NCI-H1417 treated with DMSO at 0.1 percent for 48 hours (cell line): ENCODE results near the gene CEP120.
"Not testable (repeated sequence)": the region's sequence is repeated elsewhere in the genome, so short reads cannot be mapped to it uniquely, and the experiment has no call there.

Source experiments
- DNase-seq: peaks from one replicate; lab custom pipeline; 2025; lab: John Stamatoyannopoulos, UW

Gene CEP120

GRCh38 chr5:123387313-123387712 lies 35.9 kb downstream of the CEP120 start:
- DNase-seq = no peak

DNA sequence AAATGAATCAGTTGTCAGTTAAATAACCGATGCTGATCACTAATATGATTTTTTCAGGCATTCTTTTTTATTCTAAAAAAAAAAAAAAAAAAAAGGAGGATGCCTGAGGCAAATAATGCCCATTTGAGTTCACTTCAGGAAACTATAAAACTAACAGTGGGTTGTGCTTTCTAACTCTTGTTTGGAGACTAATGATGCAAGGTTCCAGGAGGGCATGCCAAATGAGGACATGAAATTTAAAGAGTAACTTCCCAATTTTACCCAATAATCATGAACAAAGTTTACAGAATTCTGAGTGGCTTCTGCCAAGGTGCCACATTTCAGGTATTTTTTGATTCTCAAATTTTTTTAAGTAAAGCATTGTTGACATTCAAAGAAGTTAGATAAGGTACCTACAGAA lies 41.0 kb downstream of the CEP120 start:
- DNase-seq = no peak

DNA sequence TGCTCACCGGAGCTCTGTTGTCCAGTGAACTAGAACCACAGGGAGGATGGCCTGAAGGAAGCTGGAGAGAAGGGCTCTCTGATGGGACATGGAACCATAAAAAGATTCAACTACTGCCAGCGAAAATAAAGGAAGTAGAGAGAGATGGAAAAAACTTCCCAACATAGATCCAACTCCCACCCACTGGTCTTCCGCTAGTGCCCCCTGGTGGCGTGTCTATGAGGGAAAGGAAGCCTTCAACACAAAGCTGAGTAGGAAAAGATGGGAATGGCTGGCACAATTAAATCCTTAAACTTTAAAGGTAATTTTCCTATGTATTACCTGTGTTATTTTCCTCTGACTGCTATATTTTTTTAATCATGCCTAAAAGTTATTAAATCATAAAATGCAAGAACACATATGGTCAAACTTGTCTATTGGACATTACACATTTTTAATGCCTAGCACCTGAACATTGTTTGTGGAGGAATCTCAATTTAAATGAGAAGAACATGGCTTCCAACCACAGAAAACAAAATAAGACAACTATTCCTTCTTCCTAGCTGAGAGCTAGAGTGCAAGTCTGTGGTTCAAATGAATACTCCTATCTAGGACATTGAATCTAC lies 51.5 kb downstream of the CEP120 start:
- no peak for DNase-seq

GRCh38 chr5:123369371-123369968 lies 53.7 kb downstream of the CEP120 start:
- no peak for DNase-seq

DNA sequence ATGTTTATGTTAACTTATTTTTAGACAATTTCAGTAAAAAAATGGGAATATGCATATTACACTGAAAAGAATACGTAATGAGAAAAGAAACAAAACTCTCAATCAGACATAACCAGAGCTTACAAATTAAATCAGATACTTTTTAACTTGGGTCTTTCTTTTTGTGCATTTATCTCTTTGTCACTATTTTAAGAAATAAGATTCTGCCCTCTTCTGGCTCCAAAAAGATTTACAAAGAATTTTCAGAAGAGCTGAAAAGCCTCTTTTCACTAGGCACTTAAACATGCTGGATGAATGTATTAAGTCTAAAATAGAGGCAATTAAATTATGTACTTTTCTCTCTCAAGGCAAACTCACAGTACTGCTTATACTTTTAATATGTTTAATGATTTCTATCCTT lies 55.5 kb downstream of the CEP120 start:
- DNase-seq = no peak

- no peak for DNase-seq
These were observed 58.0 kb downstream of the CEP120 start for GRCh38 chr5:123365156-123365555.

GRCh38 chr5:123364441-123365155 lies 58.6 kb downstream of the CEP120 start:
- DNase-seq = no peak

- DNase-seq = no peak
These were observed 62.3 kb downstream of the CEP120 start for GRCh38 chr5:123360910-123361309.

DNA sequence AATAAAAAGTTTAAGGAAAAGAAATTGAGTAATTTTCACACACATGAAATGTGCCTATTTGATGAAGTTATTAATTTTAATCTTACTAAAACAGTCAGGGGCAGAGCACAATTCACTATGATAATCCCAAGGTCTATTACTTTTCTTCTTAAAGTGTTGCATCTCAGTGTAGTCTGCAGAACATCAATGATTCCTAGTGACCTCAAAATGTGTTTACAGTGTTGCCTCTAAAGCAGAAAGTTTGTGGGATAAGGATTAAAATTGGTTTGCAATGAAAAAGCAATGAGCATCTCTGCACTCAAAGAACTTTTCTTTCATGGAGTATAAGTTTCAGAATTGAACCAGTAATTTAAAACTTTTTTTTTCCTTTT lies 63.0 kb downstream of the CEP120 start:
- DNase-seq = no peak

DNA sequence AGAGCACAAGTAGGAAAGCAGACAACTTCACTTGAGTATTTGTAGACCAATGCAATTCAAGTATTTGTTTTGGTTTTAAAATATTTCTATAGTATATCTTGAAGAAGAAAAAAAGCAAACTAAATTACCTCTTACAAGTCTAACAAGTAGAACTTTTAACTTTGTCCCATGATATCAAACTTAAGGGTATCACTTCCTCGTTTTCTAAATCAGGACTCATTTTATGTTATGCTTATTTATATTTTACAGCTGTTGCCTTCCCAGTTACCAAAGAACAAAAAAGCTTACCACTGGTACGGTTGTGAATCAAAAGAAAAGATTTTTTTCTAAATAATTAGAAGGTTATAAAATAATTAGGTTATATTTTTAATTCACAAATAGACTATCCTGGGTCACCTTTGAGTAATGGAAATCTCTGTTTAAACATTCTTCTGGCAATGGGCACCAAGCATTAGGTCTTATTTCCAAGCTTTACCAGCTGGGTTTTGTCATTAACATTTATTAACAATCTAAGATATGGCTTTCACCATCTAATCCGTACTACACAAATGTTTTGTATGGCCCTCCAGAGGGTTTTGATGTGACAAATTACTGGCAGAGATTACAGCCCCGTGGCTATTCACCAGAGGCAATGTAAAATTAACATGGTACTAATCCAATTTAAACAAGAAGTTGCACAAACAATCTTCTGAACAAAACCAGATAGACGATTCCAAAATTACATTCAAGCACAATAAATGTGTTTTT lies 63.6 kb downstream of the CEP120 start:
- no peak for DNase-seq

- no peak for DNase-seq
These were observed 64.5 kb downstream of the CEP120 start for GRCh38 chr5:123358751-123359150.

DNA sequence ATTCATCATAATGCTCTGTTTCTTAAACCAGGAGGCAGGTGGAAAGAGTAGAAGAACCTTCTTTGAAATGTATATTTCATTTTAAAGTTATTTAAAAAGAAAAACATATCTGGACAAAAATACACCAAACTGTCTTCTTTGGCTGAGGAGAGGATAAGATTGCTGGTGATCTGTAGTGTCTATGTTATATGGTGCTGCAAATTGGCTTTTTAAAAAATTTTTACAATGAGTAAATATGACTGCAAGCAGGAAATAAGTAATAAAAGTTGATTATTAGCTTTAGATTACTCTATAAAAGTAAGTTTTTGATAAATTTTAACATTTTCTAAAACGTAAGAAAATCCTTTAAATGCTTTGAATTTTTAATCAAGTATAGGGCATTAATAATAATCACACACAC lies 64.9 kb downstream of the CEP120 start:
- no peak for DNase-seq

DNA sequence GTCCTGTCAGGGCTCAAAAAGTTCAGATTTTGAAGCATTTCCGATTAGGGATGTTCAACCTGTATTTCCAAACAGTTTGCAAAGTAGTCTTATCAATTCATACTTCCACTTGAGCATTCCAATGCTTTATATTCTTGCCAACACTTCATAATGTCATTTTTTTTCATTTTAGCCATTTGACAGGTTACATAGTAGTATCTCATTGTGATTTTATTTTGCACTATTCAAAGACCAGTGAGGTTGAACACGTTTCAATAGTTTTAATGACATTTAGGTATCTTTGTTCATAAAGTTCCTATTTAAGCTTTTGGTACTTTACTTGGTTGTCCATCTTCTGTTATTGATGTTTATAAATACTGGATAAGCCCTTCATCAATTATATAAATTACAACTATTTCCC lies 71.4 kb downstream of the CEP120 start:
- DNase-seq = no peak

DNA sequence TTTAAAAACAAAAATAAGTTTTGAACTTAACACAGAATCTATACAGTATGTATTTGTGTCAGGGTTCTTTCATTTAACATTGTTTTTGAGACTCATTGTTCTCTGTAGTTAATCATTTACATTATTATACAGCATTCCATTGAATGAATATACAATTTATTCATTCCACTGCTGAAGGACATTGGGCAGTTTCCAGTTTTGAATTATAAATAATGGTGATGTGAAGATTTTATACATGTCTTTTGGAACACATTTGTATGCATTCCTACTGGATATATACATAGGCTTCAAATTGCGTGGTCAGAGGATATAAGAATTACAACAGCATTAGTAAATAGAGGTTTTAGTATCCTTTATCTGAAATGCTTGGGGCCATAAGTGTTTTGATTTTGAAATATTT lies 72.0 kb downstream of the CEP120 start:
- no peak for DNase-seq

- DNase-seq = no peak
These were observed 72.5 kb downstream of the CEP120 start for GRCh38 chr5:123350742-123351141.

DNA sequence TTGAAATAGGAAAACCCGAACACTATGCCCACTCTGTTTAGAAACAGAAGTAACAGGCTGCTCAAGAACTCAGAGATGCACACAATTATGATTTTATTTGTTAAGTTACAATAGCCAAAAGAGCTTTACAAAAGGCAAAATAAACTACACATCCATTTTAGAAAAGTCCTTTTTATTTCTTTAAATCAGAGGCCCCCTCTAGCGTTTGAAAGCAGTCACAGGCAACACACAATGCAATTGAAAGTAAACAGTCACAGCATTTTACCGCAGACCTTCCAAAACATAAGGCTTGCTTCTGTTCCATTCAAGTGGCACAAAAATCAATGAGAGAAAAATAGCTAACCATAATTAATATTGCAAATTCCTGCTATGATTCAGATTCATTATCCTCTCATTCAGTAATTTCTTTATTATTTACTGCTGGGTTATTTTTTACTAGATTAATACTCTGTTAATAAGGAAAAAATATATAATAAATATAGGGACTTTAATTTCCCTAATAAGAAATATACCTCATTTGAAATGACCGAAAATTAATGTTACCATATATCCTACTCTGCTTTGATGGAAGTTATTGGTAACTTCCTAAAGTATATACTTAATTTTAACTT lies 78.3 kb downstream of the CEP120 start:
- DNase-seq = no peak

- no peak for DNase-seq
These were observed 82.3 kb downstream of the CEP120 start for GRCh38 chr5:123340928-123341327.

GRCh38 chr5:123308377-123308776 lies 114.8 kb downstream of the CEP120 start:
- DNase-seq = not testable (repeated sequence)

DNA sequence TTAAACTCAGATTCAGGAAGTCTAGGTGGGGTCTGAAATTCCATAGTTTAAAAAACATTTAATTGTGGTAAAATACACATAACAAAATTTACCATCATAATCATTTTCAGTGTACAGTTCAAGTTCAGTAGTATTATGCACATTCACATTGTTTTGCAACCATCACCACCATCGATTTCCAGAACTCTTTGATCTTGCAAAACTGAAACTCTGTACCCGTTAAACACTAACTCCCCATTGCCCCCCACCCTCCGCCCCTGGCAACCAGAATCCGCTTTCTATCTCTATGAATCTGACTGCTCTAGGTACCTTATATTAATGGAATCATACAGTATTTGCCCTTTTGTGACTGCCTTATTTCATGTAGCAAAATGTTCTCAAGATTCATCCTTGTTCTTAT lies 117.5 kb downstream of the CEP120 start:
- no peak for DNase-seq

- no peak for DNase-seq
These were observed 118.4 kb downstream of the CEP120 start for GRCh38 chr5:123304777-123305316.

- no peak for DNase-seq
These were observed 119.4 kb downstream of the CEP120 start for GRCh38 chr5:123303802-123304201.

DNA sequence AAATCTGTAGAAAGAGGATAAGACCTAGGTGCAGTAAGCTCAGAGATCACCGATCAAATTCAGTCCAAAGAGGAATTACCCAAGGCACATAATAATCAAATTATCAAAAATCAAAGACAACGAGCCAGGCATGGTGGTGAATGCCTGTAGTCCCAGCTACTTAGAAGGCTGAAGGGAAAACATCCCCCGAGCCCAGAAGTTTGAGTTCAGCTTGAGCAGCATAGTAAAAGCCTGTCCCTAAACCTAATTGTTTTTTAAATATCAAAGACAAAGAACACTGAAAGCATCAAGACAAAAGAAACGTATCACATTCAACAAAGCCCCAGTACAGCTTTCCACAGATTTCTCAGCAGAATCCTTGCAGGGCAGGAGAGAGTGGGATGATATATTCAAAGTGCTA lies 122.9 kb downstream of the CEP120 start:
- no peak for DNase-seq
